Left ventricle myocardium inferior (tissue), 1 donor: ENCODE results near the gene SLC30A1. TPM values are rescaled to one million over a fixed set of nuclear protein-coding genes. Genes with fewer than 3 reads are reported as not detected.

Experiments
- DNase-seq: peaks from one replicate; pipeline ENCODE4 v3.0.0-alpha.2; 2020
- H3K27ac ChIP-seq: fragments of 200-600 bp; replicated peaks from 2 replicates; pipeline ENCODE4 v1.8.0; 2021
- H3K27me3 ChIP-seq: fragments of 200-600 bp; 2 replicates; pipeline ENCODE4 v1.8.0; 2021; ENCODE audit warnings: low read depth
- H3K36me3 ChIP-seq: fragments of 200-600 bp; 2 replicates; pipeline ENCODE4 v1.8.0; 2021
- H3K4me1 ChIP-seq: fragments of 200-600 bp; 2 replicates; pipeline ENCODE4 v1.8.0; 2021
- H3K4me3 ChIP-seq: fragments of 200-600 bp; 2 replicates; pipeline ENCODE4 v1.8.0; 2021; ENCODE audit warnings: mild to moderate bottlenecking, moderate library complexity
- H3K9me3 ChIP-seq: fragments of 200-600 bp; replicated peaks from 2 replicates; pipeline ENCODE4 v1.8.0; 2021
- CTCF ChIP-seq: fragments of 200-600 bp; IDR thresholded peaks from 2 replicates; pipeline ENCODE4 v1.8.0; 2021; ENCODE audit warnings: antibody characterized with exemption, mild to moderate bottlenecking, borderline replicate concordance
- intact Hi-C: fragments of 100-400 bp; cut with micrococcal nuclease; formaldehyde crosslinking; loops from one replicate; pipeline ENCODE4 v1.11.0; 2022
- total RNA-seq: library from RNA; stranded (reverse); fragmentation: NEBNext Ultra II Directional; extraction: Animal tissue kit (Norgen Biotek cat#: 25700); gene quantifications from one replicate; pipeline ENCODE4 v1.2.1, GENCODE V29; 2021
- donor health status: DM: no; HTN: yes; CAD: no; lungs with severe emphysema.

Gene SLC30A1
- total RNA-seq, 1 donor from 2014 or later: 11.5 TPM

- Histone ChIP-seq H3K4me3 (no peak overlapping the region), H3K9me3 (no peaks in the 10 kb centered on the region), H3K27ac (peak overlapping the region; percentile 82), H3K36me3 (no peaks in the 10 kb centered on the region), H3K4me1 (peaks cover 32% of the 10 kb centered on the region), H3K27me3 (no peaks in the 10 kb centered on the region)
- DNase-seq: peak; percentile 30
- intact Hi-C loops: no loop called here
- TF ChIP-seq CTCF: no peak
These were observed 32.0 kb upstream of the SLC30A1 start for GRCh38 chr1:211610779-211611556.

- H3K9me3 ChIP-seq: no peaks in the 10 kb centered on the region
- no peak for TF ChIP-seq CTCF
- H3K27me3 ChIP-seq: no peaks in the 10 kb centered on the region
- H3K27ac ChIP-seq: no peak overlapping the region
- no peaks in the 10 kb centered on the region for H3K36me3 ChIP-seq
- no peak for DNase-seq
- H3K4me3 ChIP-seq: no peak overlapping the region
- H3K4me1 ChIP-seq: peaks cover 31% of the 10 kb centered on the region
- intact Hi-C loops: no loop called here
These were observed 30.4 kb upstream of the SLC30A1 start for GRCh38 chr1:211609120-211610024.

- peaks cover 17% of the 10 kb centered on the region for H3K4me1 ChIP-seq
- no peak overlapping the region for H3K27ac ChIP-seq
- TF ChIP-seq CTCF: no peak
These were observed 29.0 kb upstream of the SLC30A1 start for GRCh38 chr1:211607754-211608473.

GRCh38 chr1:211606914-211607753, 28.2 kb upstream of the SLC30A1 start:
- no peak for TF ChIP-seq CTCF
- Histone ChIP-seq H3K36me3 (no peaks in the 10 kb centered on the region), H3K9me3 (no peaks in the 10 kb centered on the region), H3K27ac (peak overlapping the region; percentile 47), H3K27me3 (no peaks in the 10 kb centered on the region), H3K4me1 (peaks cover 12% of the 10 kb centered on the region), H3K4me3 (peak overlapping the region; percentile 29)
- peak; percentile 31 for DNase-seq
- intact Hi-C loops: no loop called here

More at GRCh38 chr1:211607754-211608473, 29.0 kb upstream of the SLC30A1 start:
- no peaks in the 10 kb centered on the region for H3K36me3 ChIP-seq
- DNase-seq: no peak
- intact Hi-C loops: no loop called here
- H3K9me3 ChIP-seq: no peaks in the 10 kb centered on the region
- no peaks in the 10 kb centered on the region for H3K27me3 ChIP-seq
- no peak overlapping the region for H3K4me3 ChIP-seq
